Left colon (tissue), 2 donors: ENCODE results near the gene LTO1. TPM values are rescaled to one million over a fixed set of nuclear protein-coding genes. Genes with fewer than 3 reads are reported as not detected.

Source experiments
- ATAC-seq: fragments of 200-7000 bp; cut with Tn5 transposase; one replicate; pipeline ENCODE4 v1.9.1; 2020; ENCODE audit warnings: mild to moderate bottlenecking, moderate library complexity
- DNase-seq, 2 donors: peaks; one replicate each; pipeline ENCODE4 v3.0.0-alpha.2; 2020
- intact Hi-C, 2 donors: fragments of 100-400 bp; cut with DNase I in 1 of 2; cut with micrococcal nuclease in 1 of 2; formaldehyde crosslinking; loops; one replicate each; pipeline versions ENCODE4 v1.11.2 to v1.14.0; 2022; cut with DNase I, micrococcal nuclease
- total RNA-seq, 2 donors: library from RNA; stranded (reverse); fragmentation: NEBNext Ultra II Directional; extraction: Animal tissue kit (Norgen Biotek cat#: 25700); gene quantifications; one replicate each; pipeline ENCODE4 v1.2.1, GENCODE V29; 2021
- donor health status: DM: no; HTN: no; CAD: no.
- donor health status: DM: yes; HTN: yes; CAD: no.

The LTO1 gene
- total RNA-seq, 2 donors from 2014 or later = 21.2 to 21.7 TPM

GRCh38 chr11:69664103-69664775, 10.9 kb downstream of the LTO1 start:
- ATAC-seq = no peak
- intact Hi-C loops = no loop called here
- peak in 1 of 2 donors; percentile 16 for DNase-seq

- intact Hi-C loops = no loop called here
- no peak for DNase-seq
- no peak for ATAC-seq
These were observed 11.8 kb downstream of the LTO1 start for GRCh38 chr11:69663326-69663725.

GRCh38 chr11:69662806-69663205, 12.3 kb downstream of the LTO1 start:
- ATAC-seq = no peak
- DNase-seq = peak in 1 of 2 donors; percentile 11

GRCh38 chr11:69662021-69662698, 13.0 kb downstream of the LTO1 start:
- no peak for DNase-seq
- intact Hi-C loops = no loop called here
- ATAC-seq = no peak

More at GRCh38 chr11:69662806-69663205, 12.3 kb downstream of the LTO1 start:
- intact Hi-C loops = no loop called here

- intact Hi-C loops = no loop called here
- DNase-seq (peak in 1 of 2 donors; percentile 14), ATAC-seq (no peak)
These were observed 13.8 kb downstream of the LTO1 start for GRCh38 chr11:69661413-69661715.

- DNase-seq (no peak), ATAC-seq (no peak)
- intact Hi-C loops = no loop called here
These were observed 15.1 kb downstream of the LTO1 start for GRCh38 chr11:69660001-69660500.

- DNase-seq (no peak), ATAC-seq (no peak)
- intact Hi-C loops = no loop called here
These were observed 15.6 kb downstream of the LTO1 start for GRCh38 chr11:69659591-69659990.

GRCh38 chr11:69658626-69659450, 16.3 kb downstream of the LTO1 start:
- intact Hi-C loops = no loop called here
- ATAC-seq = no peak
- no peak for DNase-seq

GRCh38 chr11:69657911-69658625, 17.1 kb downstream of the LTO1 start:
- ATAC-seq (no peak), DNase-seq (no peak)
- intact Hi-C loops = no loop called here

GRCh38 chr11:69657456-69657910, 17.7 kb downstream of the LTO1 start:
- no peak for DNase-seq
- no peak for ATAC-seq
- intact Hi-C loops = no loop called here

GRCh38 chr11:69656536-69657455, 18.4 kb downstream of the LTO1 start:
- ATAC-seq (no peak), DNase-seq (no peak)
- intact Hi-C loops = no loop called here

- no peak for ATAC-seq
- peak in 1 of 2 donors; percentile 16 for DNase-seq
- intact Hi-C loops = no loop called here
These were observed 19.4 kb downstream of the LTO1 start for GRCh38 chr11:69655479-69656428.

- DNase-seq (peak in 1 of 2 donors; percentile 28), ATAC-seq (peak; percentile 65)
- intact Hi-C loops = no loop called here
These were observed 20.3 kb downstream of the LTO1 start for GRCh38 chr11:69654660-69655478.

GRCh38 chr11:69654001-69654659, 21.0 kb downstream of the LTO1 start:
- intact Hi-C loops = no loop called here
- ATAC-seq = peak; percentile 33
- peak in 1 of 2 donors; percentile 13 for DNase-seq

GRCh38 chr11:69653406-69653960, 21.7 kb downstream of the LTO1 start:
- intact Hi-C loops = no loop called here
- ATAC-seq = no peak
- no peak for DNase-seq
